ENCODE results near the gene SRSF3. TPM values are rescaled to one million over a fixed set of nuclear protein-coding genes. Genes with fewer than 3 reads are reported as not detected.

The SRSF3 gene
- total and polyA plus RNA-seq, 9 of the 15 experiments (the other 6 are each of a cell fraction or from before 2014, with no cell fraction given), result 337 to 1,200 (median 518) TPM

GRCh38 chr6:36627801-36628246 is 33.7 kb downstream of the SRSF3 start (continued):
- TF ChIP-seq REST (IDR thresholded peaks at IDR 0.05; ENCODE audit: borderline replicate concordance) (no peak), REST (CRISPR knock-in tag; IDR thresholded peaks at IDR 0.05; ENCODE audit: low read depth) (no peak), PRPF4 (IDR thresholded peaks at IDR 0.05; ENCODE audit: insufficient read depth, low read depth, low read length, poor library complexity, severe bottlenecking) (no peak), GTF2F1 (IDR thresholded peaks at IDR 0.05; ENCODE audit: low read depth, low read length) (no peak)
- TF ChIP-seq, protein P1, sequence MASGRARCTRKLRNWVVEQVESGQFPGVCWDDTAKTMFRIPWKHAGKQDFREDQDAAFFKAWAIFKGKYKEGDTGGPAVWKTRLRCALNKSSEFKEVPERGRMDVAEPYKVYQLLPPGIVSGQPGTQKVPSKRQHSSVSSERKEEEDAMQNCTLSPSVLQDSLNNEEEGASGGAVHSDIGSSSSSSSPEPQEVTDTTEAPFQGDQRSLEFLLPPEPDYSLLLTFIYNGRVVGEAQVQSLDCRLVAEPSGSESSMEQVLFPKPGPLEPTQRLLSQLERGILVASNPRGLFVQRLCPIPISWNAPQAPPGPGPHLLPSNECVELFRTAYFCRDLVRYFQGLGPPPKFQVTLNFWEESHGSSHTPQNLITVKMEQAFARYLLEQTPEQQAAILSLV (tag; IDR thresholded peaks at IDR 0.05), result no peak
- TF ChIP-seq, protein P2, sequence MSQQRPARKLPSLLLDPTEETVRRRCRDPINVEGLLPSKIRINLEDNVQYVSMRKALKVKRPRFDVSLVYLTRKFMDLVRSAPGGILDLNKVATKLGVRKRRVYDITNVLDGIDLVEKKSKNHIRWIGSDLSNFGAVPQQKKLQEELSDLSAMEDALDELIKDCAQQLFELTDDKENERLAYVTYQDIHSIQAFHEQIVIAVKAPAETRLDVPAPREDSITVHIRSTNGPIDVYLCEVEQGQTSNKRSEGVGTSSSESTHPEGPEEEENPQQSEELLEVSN (IDR thresholded peaks at IDR 0.05; ENCODE audit: borderline replicate concordance in 1 of 2, extremely low read depth in 1 of 2, insufficient read depth in 1 of 2, insufficient read length in 1 of 2, low read depth in 1 of 2, low read length in 1 of 2, poor library complexity in 1 of 2, severe bottlenecking in 1 of 2), result no peak
